ENCODE results near the gene KLHL25.

The KLHL25 gene

GRCh38 chr15:85758655-85758978 is 36.1 kb downstream of the KLHL25 start:
- no peak for DNase-seq

- DNase-seq = no peak
Measured at GRCh38 chr15:85757939-85758654, 36.6 kb downstream of the KLHL25 start.

- no peak for DNase-seq
Measured at GRCh38 chr15:85757073-85757938, 37.4 kb downstream of the KLHL25 start.

GRCh38 chr15:85756411-85757072 is 38.2 kb downstream of the KLHL25 start:
- DNase-seq = no peak

- DNase-seq = no peak
Measured at GRCh38 chr15:85755942-85756341, 38.8 kb downstream of the KLHL25 start.

- DNase-seq = no peak
Measured at GRCh38 chr15:85755471-85755870, 39.3 kb downstream of the KLHL25 start.

- DNase-seq = no peak
Measured at GRCh38 chr15:85754989-85755388, 39.7 kb downstream of the KLHL25 start.

GRCh38 chr15:85753791-85754452 is 40.8 kb downstream of the KLHL25 start:
- DNase-seq = no peak

GRCh38 chr15:85753261-85753660 is 41.5 kb downstream of the KLHL25 start:
- DNase-seq = no peak

- no peak for DNase-seq
Measured at GRCh38 chr15:85752491-85752961, 42.2 kb downstream of the KLHL25 start.

GRCh38 chr15:85752124-85752475 is 42.6 kb downstream of the KLHL25 start:
- DNase-seq = no peak

GRCh38 chr15:85751291-85752123 is 43.2 kb downstream of the KLHL25 start:
- DNase-seq = no peak

- DNase-seq = no peak
Measured at GRCh38 chr15:85750319-85751290, 44.1 kb downstream of the KLHL25 start.

- no peak for DNase-seq
Measured at GRCh38 chr15:85749261-85750151, 45.2 kb downstream of the KLHL25 start.

GRCh38 chr15:85748729-85749128 is 46.0 kb downstream of the KLHL25 start:
- DNase-seq = no peak

GRCh38 chr15:85748176-85748575 is 46.5 kb downstream of the KLHL25 start:
- DNase-seq = no peak

- DNase-seq = no peak
Measured at GRCh38 chr15:85746641-85747040, 48.1 kb downstream of the KLHL25 start.

- no peak for DNase-seq
Measured at GRCh38 chr15:85745525-85746150, 49.1 kb downstream of the KLHL25 start.

- DNase-seq = no peak
Measured at GRCh38 chr15:85745023-85745422, 49.7 kb downstream of the KLHL25 start.

Measured in NCI-H1930 (cell line).